Measurements from ENCODE around the gene TARS1. TPM values are rescaled to one million over a fixed set of nuclear protein-coding genes. Genes with fewer than 3 reads are reported as not detected.
"Not testable (repeated sequence)": the region's sequence is repeated elsewhere in the genome, so short reads cannot be mapped to it uniquely, and the experiment has no call there.

Gene TARS1
- total and polyA plus RNA-seq, 2 of the 4 experiments (the other 2 are of a cell fraction), result 90.8 to 175 TPM

GRCh38 chr5:33435893-33436490 lies 4.8 kb upstream of the TARS1 start:
- intact Hi-C loops (cut with micrococcal nuclease), result loop anchor here (1.0 kb wide), 3 partner anchors 498 to 561 kb away; no protein-coding TSS in a partner anchor
- H3K9me1 ChIP-seq (ENCODE audit: insufficient read depth, low read length), result not testable (repeated sequence)

More at GRCh38 chr5:33435893-33436490, 4.8 kb upstream of the TARS1 start:
- H3K56ac ChIP-seq (ENCODE audit: extremely low read depth, insufficient read depth, low read length); H2BK15ac ChIP-seq (ENCODE audit: low read depth, low read length); BruUV-seq (replicated peaks); H3K9me3 ChIP-seq (ENCODE audit: control insufficient read depth, insufficient read depth, low read length); H2BK5ac ChIP-seq (ENCODE audit: low read depth, low read length, poor library complexity, severe bottlenecking); H4K91ac ChIP-seq (ENCODE audit: insufficient read depth, low read depth, low read length); H4K5ac ChIP-seq (ENCODE audit: low read depth, low read length); H4K8ac ChIP-seq (ENCODE audit: low read depth in 2 of 2, low read length in 2 of 2); H3K18ac ChIP-seq (ENCODE audit: low read depth, low read length); H3K9ac ChIP-seq (ENCODE audit: low read depth, low read length); H3K4ac ChIP-seq (ENCODE audit: low read depth, low read length); H3K4me3 ChIP-seq (ENCODE audit: insufficient read depth, low read depth, low read length); H3K4me1 ChIP-seq (ENCODE audit: control insufficient read depth, insufficient read depth, low read length); H2AK5ac ChIP-seq (ENCODE audit: low read depth, low read length); H3K14ac ChIP-seq (replicated peaks; ENCODE audit: low read depth, low read length); POLR2A ChIA-PET (ENCODE audit: unreplicated experiment); H2AK9ac ChIP-seq (replicated peaks; ENCODE audit: low read depth, low read length, poor library complexity); H2BK20ac ChIP-seq (ENCODE audit: low read depth, low read length); H3K36me3 ChIP-seq (ENCODE audit: control insufficient read depth, insufficient read depth, low read length); H4K20me1 ChIP-seq (ENCODE audit: insufficient read depth, low read length); dilution Hi-C loops (cut with HindIII; ENCODE audit: low sequenced_read_pairs, unreplicated experiment); H3K27ac ChIP-seq (ENCODE audit: insufficient read depth, low read length); H3K27me3 ChIP-seq (ENCODE audit: control insufficient read depth, insufficient read depth, low read length); H2BK120ac ChIP-seq (ENCODE audit: low read depth, low read length); H3K23ac ChIP-seq (ENCODE audit: low read depth, low read length); H2AFZ ChIP-seq (replicated peaks; ENCODE audit: low read length, poor library complexity); H3K4me2 ChIP-seq (ENCODE audit: low read depth, low read length): not testable (repeated sequence)
- CTCF ChIA-PET, result interaction anchor here (1.7 kb wide), 1 partner anchor 534 kb away, joined by 12 read pairs; no protein-coding TSS in a partner anchor
- TF ChIP-seq CTCF (conservative IDR thresholded peaks at IDR 0.05; ENCODE audit: low read depth, low read length) (peak; percentile 82), SMC3 (IDR thresholded peaks at IDR 0.05; ENCODE audit: low read depth, low read length) (peak; percentile 72), RAD21 (IDR thresholded peaks at IDR 0.05; ENCODE audit: low read length) (peak; percentile 84), BHLHE40 (IDR thresholded peaks at IDR 0.05; ENCODE audit: low read depth, low read length) (peak; percentile 34; the same call in 1 of the 2 replicates)
- peak; percentile 75 for DNase-seq
- in situ Hi-C loops (cut with MboI; ENCODE audit: low sequenced_read_pairs), result loop anchor here (25.0 kb wide), 1 partner anchor 1026 kb away; no protein-coding TSS in a partner anchor
- peak; percentile 18 for ATAC-seq (ENCODE audit: low read depth)
- WGBS, 2 experiments (ENCODE audit: extremely low coverage in 2 of 2, insufficient read length in 1 of 2), result 0% methylated on average over 1 of the region's 5 CpGs; no CpG with 5 or more reads in 1 of the 2 experiments
- peaks cover 11 to 20% of the 10 kb centered on the region in 2 experiments for H3K79me1 ChIP-seq (ENCODE audit: low read depth in 1 of 2, low read length in 2 of 2)

All from IMR-90 (cell line).